Large intestine (tissue), 12 donors: Measurements from ENCODE around the gene CA10. TPM values are rescaled to one million over a fixed set of nuclear protein-coding genes. Genes with fewer than 3 reads are reported as not detected.

Experiments used
- DNase-seq, 2 donors: peaks; one replicate each; pipeline versions ENCODE4 v3.0.0 to v3.0.0-alpha.2; 2013
- H3K27ac ChIP-seq: one replicate; pipeline ENCODE4 v1.5.1; 2013; ENCODE audit warnings: low read length
- H3K27me3 ChIP-seq: 2 replicates; pipeline ENCODE4 v1.6.1; 2013; ENCODE audit warnings: low read length; ENCODE audit not compliant: control insufficient read depth, insufficient read depth
- H3K36me3 ChIP-seq: 2 replicates; pipeline ENCODE4 v1.6.1; 2013; ENCODE audit warnings: low read length; ENCODE audit not compliant: control insufficient read depth, insufficient read depth
- H3K4me1 ChIP-seq: one replicate; pipeline ENCODE4 v1.6.1; 2013; ENCODE audit warnings: low read length; ENCODE audit not compliant: control insufficient read depth, insufficient read depth
- H3K4me3 ChIP-seq: one replicate; pipeline ENCODE4 v1.5.1; 2013; ENCODE audit warnings: low read length
- H3K9me3 ChIP-seq: one replicate; pipeline ENCODE4 v1.6.1; 2013; ENCODE audit warnings: mild to moderate bottlenecking, low read depth, low read length, moderate library complexity; ENCODE audit not compliant: control insufficient read depth
- WGBS: methylation state at CpG from one replicate; pipeline ENCODE4 v1.1.5; 2013; ENCODE audit warnings: low lambda C conversion rate; ENCODE audit not compliant: insufficient coverage; 5-methylcytosine and 5-hydroxymethylcytosine counted together
- long read RNA-seq, 11 donors: transcript quantifications; one replicate each; lab custom pipeline, GENCODE V29; 2026
- polyA plus RNA-seq: library from polyadenylated mRNA; unstranded; fragments of 120-200 nt; gene quantifications from one replicate; pipeline ENCODE4 v1.2.1, GENCODE V29; 2013

CA10 gene
- 1.2 TPM for polyA plus RNA-seq
- long read RNA-seq, donor 1 = 0 reads
- long read RNA-seq, donor 2 = 0 reads
- long read RNA-seq, donor 3 = 0 reads
- long read RNA-seq, donor 4 = 0 reads
- long read RNA-seq, donor 5 = 0 reads
- long read RNA-seq, donor 6, partial matches to known transcripts = 0 of 1 reads
- long read RNA-seq, donor 6, other reads (novel, unspliced or antisense) = 0 of 1 reads
- long read RNA-seq, donor 7 = 0 reads
- long read RNA-seq, donor 8, partial matches to known transcripts = 0 of 1 reads
- long read RNA-seq, donor 8, other reads (novel, unspliced or antisense) = 0 of 1 reads
- long read RNA-seq, donor 9 = 0 reads
- long read RNA-seq, donor 10 = 0 reads
- long read RNA-seq, donor 11 = 0 reads

- H3K36me3 ChIP-seq = no peaks in the 10 kb centered on the region
- no peaks in the 10 kb centered on the region for H3K4me1 ChIP-seq
- WGBS = no CpG with 5 or more reads among the region's 52 CpGs
- H3K4me3 ChIP-seq = no peak within 1 kb of the TSS
- H3K9me3 ChIP-seq = no peaks in the 10 kb centered on the region
- no peak within 1 kb of the TSS for H3K27ac ChIP-seq
- H3K27me3 ChIP-seq = peaks cover 57% of the 10 kb centered on the region
- DNase-seq = no peak
These were observed at the start of gene CA10 for GRCh38 chr17:52158450-52159042. TSS of gene CA10 (minus strand) at chr17:52158714.

- Histone ChIP-seq H3K4me1 (no peaks in the 10 kb centered on the region), H3K9me3 (no peaks in the 10 kb centered on the region), H3K27ac (no peak overlapping the region), H3K4me3 (no peak overlapping the region), H3K36me3 (no peaks in the 10 kb centered on the region), H3K27me3 (no peaks in the 10 kb centered on the region)
- WGBS = 100% methylated on average over 1 of the region's 2 CpGs
- DNase-seq = no peak
These were observed 49.3 kb upstream of the CA10 start for GRCh38 chr17:52207796-52208195.

GRCh38 chr17:52202520-52203080 lies 44.1 kb upstream of the CA10 start:
- no peak overlapping the region for H3K4me3 ChIP-seq
- no CpG with 5 or more reads among the region's 2 CpGs for WGBS
- DNase-seq = no peak
- no peaks in the 10 kb centered on the region for H3K9me3 ChIP-seq
- H3K27ac ChIP-seq = no peak overlapping the region
- no peaks in the 10 kb centered on the region for H3K36me3 ChIP-seq
- H3K4me1 ChIP-seq = no peaks in the 10 kb centered on the region
- H3K27me3 ChIP-seq = no peaks in the 10 kb centered on the region

- no CpG with 5 or more reads among the region's 2 CpGs for WGBS
These were observed 43.4 kb upstream of the CA10 start for GRCh38 chr17:52201767-52202519.

GRCh38 chr17:52191491-52191890 lies 33.0 kb upstream of the CA10 start:
- no peak overlapping the region for H3K27ac ChIP-seq
- no peaks in the 10 kb centered on the region for H3K4me1 ChIP-seq
- no peaks in the 10 kb centered on the region for H3K27me3 ChIP-seq
- H3K4me3 ChIP-seq = no peak overlapping the region
- H3K36me3 ChIP-seq = no peaks in the 10 kb centered on the region
- WGBS = no CpG with 5 or more reads among the region's 2 CpGs
- no peak for DNase-seq
- H3K9me3 ChIP-seq = no peaks in the 10 kb centered on the region

More at GRCh38 chr17:52201767-52202519, 43.4 kb upstream of the CA10 start:
- no peak overlapping the region for H3K4me3 ChIP-seq
- no peak for DNase-seq
- H3K27me3 ChIP-seq = no peaks in the 10 kb centered on the region
- no peaks in the 10 kb centered on the region for H3K9me3 ChIP-seq
- H3K4me1 ChIP-seq = no peaks in the 10 kb centered on the region
- H3K36me3 ChIP-seq = no peaks in the 10 kb centered on the region
- H3K27ac ChIP-seq = no peak overlapping the region

GRCh38 chr17:52181782-52182181 lies 23.3 kb upstream of the CA10 start:
- 0% methylated on average over 2 of the region's 3 CpGs for WGBS
- H3K27me3 ChIP-seq = no peaks in the 10 kb centered on the region
- no peak overlapping the region for H3K4me3 ChIP-seq
- no peak overlapping the region for H3K27ac ChIP-seq
- no peaks in the 10 kb centered on the region for H3K36me3 ChIP-seq
- H3K4me1 ChIP-seq = no peaks in the 10 kb centered on the region
- no peaks in the 10 kb centered on the region for H3K9me3 ChIP-seq
- no peak for DNase-seq

GRCh38 chr17:52178012-52178411 lies 19.5 kb upstream of the CA10 start:
- Histone ChIP-seq H3K4me3 (no peak overlapping the region), H3K27me3 (no peaks in the 10 kb centered on the region), H3K4me1 (no peaks in the 10 kb centered on the region), H3K9me3 (no peaks in the 10 kb centered on the region), H3K27ac (no peak overlapping the region), H3K36me3 (no peaks in the 10 kb centered on the region)
- DNase-seq = no peak
- 41% methylated on average over 4 of the region's 5 CpGs for WGBS

- WGBS = 40% methylated on average over 1 of the region's 1 CpG
- no peaks in the 10 kb centered on the region for H3K4me1 ChIP-seq
- H3K9me3 ChIP-seq = no peaks in the 10 kb centered on the region
- H3K4me3 ChIP-seq = no peak overlapping the region
- no peak overlapping the region for H3K27ac ChIP-seq
- no peaks in the 10 kb centered on the region for H3K36me3 ChIP-seq
- H3K27me3 ChIP-seq = no peaks in the 10 kb centered on the region
- DNase-seq = peak in 1 of 2 donors; percentile 19
These were observed 12.6 kb upstream of the CA10 start for GRCh38 chr17:52170963-52171572.

- no peaks in the 10 kb centered on the region for H3K4me1 ChIP-seq
- no CpG with 5 or more reads among the region's 17 CpGs for WGBS
- no peaks in the 10 kb centered on the region for H3K36me3 ChIP-seq
- no peak for DNase-seq
- peaks cover 51% of the 10 kb centered on the region for H3K27me3 ChIP-seq
- H3K27ac ChIP-seq = no peak overlapping the region
- no peaks in the 10 kb centered on the region for H3K9me3 ChIP-seq
- no peak overlapping the region for H3K4me3 ChIP-seq
These were observed 1.6 kb upstream of the CA10 start for GRCh38 chr17:52160136-52160567.
